Effector memory CD8-positive, alpha-beta T cell (primary cell): ENCODE results near the gene ARPP21.

Source experiments
- ATAC-seq: fragments of 150-1000 bp; cut with Tn5 transposase; replicated peaks from 2 replicates; pipeline ENCODE4 v1.10.0; 2021; ENCODE audit warnings: mild to moderate bottlenecking, moderate library complexity
- DNase-seq, 3 experiments: peaks; one replicate each; pipeline ENCODE4 v3.0.0; 2021
- H3K27ac Mint-ChIP-seq, 2 donors: one replicate each; pipeline ENCODE4 v1.8.0; 2022; ENCODE audit warnings: mild to moderate bottlenecking in 2 of 2, mixed read lengths in 2 of 2, moderate library complexity in 2 of 2
- H3K27me3 Mint-ChIP-seq, 2 donors: one replicate each; pipeline ENCODE4 v1.8.0; 2022; ENCODE audit warnings: mixed read lengths in 2 of 2
- H3K36me3 Mint-ChIP-seq: one replicate; pipeline ENCODE4 v1.8.0; 2022; ENCODE audit warnings: mild to moderate bottlenecking, moderate library complexity, mixed read lengths; ENCODE audit not compliant: insufficient read depth
- H3K4me1 Mint-ChIP-seq, 2 donors: one replicate each; pipeline ENCODE4 v1.8.0; 2022; ENCODE audit warnings: low read depth in 2 of 2, mixed read lengths in 2 of 2
- H3K4me3 Mint-ChIP-seq, 2 donors: one replicate each; pipeline ENCODE4 v1.8.0; 2022; ENCODE audit warnings: mild to moderate bottlenecking in 2 of 2, mixed read lengths in 2 of 2, moderate library complexity in 2 of 2
- H3K9me3 Mint-ChIP-seq, 2 donors: one replicate each; pipeline ENCODE4 v1.8.0; 2022; ENCODE audit warnings: mixed read lengths in 2 of 2

Gene ARPP21

GRCh38 chr3:35737934-35738706, 98.8 kb downstream of the ARPP21 start:
- Mint-ChIP-seq H3K9me3 (peaks cover 13 to 19% of the 10 kb centered on the region in 2 donors), H3K27ac (no peak overlapping the region), H3K4me1 (no peaks in the 10 kb centered on the region), H3K4me3 (no peak overlapping the region), H3K27me3 (no peaks in the 10 kb centered on the region), H3K36me3 (no peaks in the 10 kb centered on the region)
- ATAC-seq (no peak), DNase-seq (no peak)

- Mint-ChIP-seq H3K27ac (no peak overlapping the region), H3K27me3 (no peaks in the 10 kb centered on the region), H3K4me3 (no peak overlapping the region), H3K4me1 (no peaks in the 10 kb centered on the region), H3K36me3 (no peaks in the 10 kb centered on the region), H3K9me3 (peaks cover 10 to 11% of the 10 kb centered on the region in 2 donors)
- ATAC-seq (no peak), DNase-seq (no peak)
Measured at GRCh38 chr3:35739181-35739809, 100.0 kb downstream of the ARPP21 start.

DNA sequence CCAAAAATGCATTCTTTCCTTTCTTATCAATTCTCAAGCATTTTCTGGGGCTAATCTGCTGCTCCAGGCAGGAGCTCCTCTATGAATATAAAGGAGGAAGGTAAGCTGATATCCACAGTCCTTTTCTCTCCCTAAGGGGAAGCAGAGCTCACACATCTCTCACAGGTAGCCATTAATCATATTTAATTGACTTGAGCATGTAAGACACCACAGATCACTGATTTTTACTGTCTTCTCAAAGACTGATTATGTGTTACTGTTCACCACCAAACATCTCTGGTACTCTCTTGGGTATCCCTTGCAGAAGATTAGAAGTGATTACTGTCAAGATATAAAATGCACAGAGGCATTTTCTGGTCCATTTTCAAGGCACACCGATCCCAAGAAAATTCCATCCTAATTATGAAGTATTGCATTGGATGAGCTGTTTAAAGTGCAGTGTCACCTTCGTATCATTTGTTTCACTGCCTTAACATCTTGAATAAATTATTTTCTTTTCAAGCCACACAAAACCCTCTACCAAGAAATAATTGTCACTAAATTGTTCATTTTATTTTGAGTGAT, 100.7 kb downstream of the ARPP21 start:
- Mint-ChIP-seq H3K27ac (no peak overlapping the region), H3K36me3 (no peaks in the 10 kb centered on the region), H3K9me3 (peaks cover 10 to 11% of the 10 kb centered on the region in 2 donors), H3K4me1 (no peaks in the 10 kb centered on the region), H3K27me3 (no peaks in the 10 kb centered on the region), H3K4me3 (no peak overlapping the region)
- DNase-seq (no peak), ATAC-seq (no peak)

DNA sequence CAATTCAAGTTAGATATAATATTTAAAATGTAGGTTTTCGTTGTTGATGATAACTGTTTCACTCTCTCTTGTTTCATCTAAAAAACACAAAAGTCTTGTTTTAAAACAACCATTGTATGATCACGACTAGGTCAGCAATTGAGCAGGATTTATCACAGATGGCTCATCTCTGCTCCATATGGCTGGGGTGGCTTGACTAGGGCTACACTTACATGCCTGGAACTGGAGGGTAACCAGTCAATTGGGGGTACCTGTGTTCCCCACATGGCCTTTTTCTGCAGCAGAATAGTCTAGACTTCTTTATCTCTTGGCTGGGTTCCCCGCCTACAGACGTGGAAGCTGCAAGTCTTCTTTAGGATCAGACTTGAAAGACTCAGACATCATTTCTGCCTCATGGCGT, 103.9 kb downstream of the ARPP21 start:
- no peak for DNase-seq
- H3K27me3 Mint-ChIP-seq, result no peaks in the 10 kb centered on the region
- peaks cover 18 to 20% of the 10 kb centered on the region in 2 donors for H3K9me3 Mint-ChIP-seq
- H3K36me3 Mint-ChIP-seq, result no peaks in the 10 kb centered on the region
- H3K4me1 Mint-ChIP-seq, result no peaks in the 10 kb centered on the region
- ATAC-seq, result no peak
- no peak overlapping the region for H3K27ac Mint-ChIP-seq
- H3K4me3 Mint-ChIP-seq, result no peak overlapping the region

GRCh38 chr3:35744419-35744818, 105.1 kb downstream of the ARPP21 start:
- Mint-ChIP-seq H3K27ac (no peak overlapping the region), H3K4me1 (no peaks in the 10 kb centered on the region), H3K36me3 (no peaks in the 10 kb centered on the region), H3K9me3 (peaks cover 14 to 15% of the 10 kb centered on the region in 2 donors), H3K4me3 (no peak overlapping the region), H3K27me3 (no peaks in the 10 kb centered on the region)
- ATAC-seq (no peak), DNase-seq (no peak)

DNA sequence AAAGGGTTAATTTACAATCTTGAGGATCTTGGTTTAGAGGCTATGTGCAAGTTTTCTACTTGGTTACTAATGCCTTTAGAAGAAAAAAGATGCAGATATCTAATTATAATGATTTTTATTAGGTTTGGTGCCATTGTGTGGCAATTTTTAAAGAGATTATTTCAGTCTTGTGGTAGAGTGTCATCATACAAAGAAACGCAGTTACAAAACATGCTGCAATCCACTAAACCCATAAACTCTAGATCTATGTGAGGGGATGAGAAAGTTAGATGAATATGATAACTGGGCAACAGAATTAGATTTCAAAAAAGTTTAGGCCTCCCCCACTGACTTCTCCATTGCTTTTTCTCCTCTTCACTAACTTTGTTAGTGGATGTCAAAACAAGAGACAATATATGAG, 106.0 kb downstream of the ARPP21 start:
- H3K9me3 Mint-ChIP-seq, result peaks cover 9 to 11% of the 10 kb centered on the region in 2 donors
- no peak for ATAC-seq
- no peak overlapping the region for H3K27ac Mint-ChIP-seq
- no peak for DNase-seq
- H3K36me3 Mint-ChIP-seq, result no peaks in the 10 kb centered on the region
- no peaks in the 10 kb centered on the region for H3K27me3 Mint-ChIP-seq
- no peaks in the 10 kb centered on the region for H3K4me1 Mint-ChIP-seq
- H3K4me3 Mint-ChIP-seq, result no peak overlapping the region

DNA sequence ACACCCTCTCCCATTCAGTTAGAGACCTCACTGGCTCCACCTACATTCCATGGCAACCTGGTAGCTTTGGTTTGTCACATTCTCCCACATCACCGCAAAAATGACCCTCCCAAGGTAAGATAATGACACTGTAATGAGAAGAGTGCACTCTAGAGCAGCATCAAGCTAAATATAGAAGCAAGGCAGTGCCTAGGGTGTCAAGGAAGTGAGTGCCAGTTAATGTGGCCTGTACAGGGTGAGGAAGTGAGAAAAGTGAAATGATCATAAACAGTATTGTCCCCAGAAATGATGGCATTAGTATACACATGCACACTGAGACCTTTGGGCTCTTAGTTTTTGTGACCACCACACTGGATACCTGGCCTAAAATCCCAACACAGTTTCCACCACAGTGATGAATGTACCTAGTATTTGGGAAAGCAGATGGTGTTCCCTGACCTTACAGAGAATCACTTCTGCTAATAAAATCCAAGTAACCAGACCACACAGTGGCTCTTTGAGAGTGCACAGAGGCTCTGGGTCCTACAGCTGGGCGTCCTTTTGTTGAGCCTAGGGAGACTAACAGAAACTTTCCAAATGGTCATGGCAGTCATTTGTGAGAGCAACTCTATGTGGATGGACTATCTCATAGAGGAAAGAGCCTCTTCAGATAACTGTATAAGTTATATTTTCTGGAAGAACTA, 106.6 kb downstream of the ARPP21 start:
- no peak overlapping the region for H3K27ac Mint-ChIP-seq
- H3K4me1 Mint-ChIP-seq, result no peaks in the 10 kb centered on the region
- no peaks in the 10 kb centered on the region for H3K36me3 Mint-ChIP-seq
- H3K9me3 Mint-ChIP-seq, result peaks cover 9 to 11% of the 10 kb centered on the region in 2 donors
- H3K4me3 Mint-ChIP-seq, result no peak overlapping the region
- no peak for DNase-seq
- ATAC-seq, result no peak
- no peaks in the 10 kb centered on the region for H3K27me3 Mint-ChIP-seq

DNA sequence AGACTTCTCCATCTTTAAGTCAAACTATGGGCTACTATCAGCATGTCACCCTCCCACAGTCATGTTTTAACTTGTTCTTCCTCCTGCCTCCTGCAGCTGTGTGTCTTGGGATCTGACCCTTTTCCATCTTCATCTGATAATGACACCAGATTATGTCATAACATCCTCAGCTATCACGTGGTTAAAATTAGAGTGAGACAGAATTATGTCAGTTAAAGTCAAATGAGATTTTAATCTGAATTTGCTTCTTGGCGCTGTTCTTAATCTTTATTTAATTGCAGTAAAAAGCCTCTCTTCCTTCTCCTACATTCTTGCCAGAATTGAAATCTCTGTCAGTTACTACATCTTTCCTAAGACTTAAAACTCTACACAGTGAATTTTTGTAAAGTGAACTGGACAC, 107.2 kb downstream of the ARPP21 start:
- no peak for ATAC-seq
- no peak overlapping the region for H3K27ac Mint-ChIP-seq
- H3K36me3 Mint-ChIP-seq, result no peaks in the 10 kb centered on the region
- H3K9me3 Mint-ChIP-seq, result peaks cover 9 to 11% of the 10 kb centered on the region in 2 donors
- H3K4me1 Mint-ChIP-seq, result no peaks in the 10 kb centered on the region
- H3K27me3 Mint-ChIP-seq, result no peaks in the 10 kb centered on the region
- DNase-seq, result no peak
- no peak overlapping the region for H3K4me3 Mint-ChIP-seq

DNA sequence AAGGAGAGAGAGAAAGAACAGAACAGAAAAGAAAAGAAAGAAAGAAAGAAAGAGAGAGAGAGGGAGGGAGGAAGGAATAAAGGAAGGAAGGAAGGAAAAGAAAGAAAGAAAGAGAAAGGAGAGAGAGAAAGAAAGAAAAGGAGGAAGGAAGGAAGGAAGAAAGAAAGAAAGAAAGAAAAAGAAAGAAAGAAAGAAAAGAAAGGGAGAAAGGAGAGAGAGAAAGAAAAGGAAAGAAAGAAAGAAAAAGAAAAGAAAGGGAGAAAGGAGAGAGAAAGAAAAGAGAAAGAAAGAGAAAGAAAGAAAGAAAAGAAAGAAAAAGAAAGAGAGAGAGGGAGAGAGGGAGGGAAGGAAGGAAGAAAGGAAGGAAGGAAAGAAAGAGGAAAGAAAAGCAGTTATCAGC, 108.8 kb downstream of the ARPP21 start:
- Mint-ChIP-seq H3K36me3 (no peaks in the 10 kb centered on the region), H3K9me3 (peaks cover 9 to 18% of the 10 kb centered on the region in 2 donors), H3K27ac (no peak overlapping the region), H3K4me1 (no peaks in the 10 kb centered on the region), H3K4me3 (no peak overlapping the region), H3K27me3 (no peaks in the 10 kb centered on the region)
- DNase-seq, result no peak
- no peak for ATAC-seq

- no peak for ATAC-seq
- Mint-ChIP-seq H3K4me1 (no peaks in the 10 kb centered on the region), H3K27ac (no peak overlapping the region), H3K27me3 (no peaks in the 10 kb centered on the region), H3K4me3 (no peak overlapping the region), H3K36me3 (no peaks in the 10 kb centered on the region), H3K9me3 (peaks cover 7 to 18% of the 10 kb centered on the region in 2 donors)
- no peak for DNase-seq
Measured at GRCh38 chr3:35751207-35751606, 111.9 kb downstream of the ARPP21 start.

GRCh38 chr3:35757991-35758757, 118.8 kb downstream of the ARPP21 start:
- DNase-seq (no peak), ATAC-seq (no peak)
- H3K36me3 Mint-ChIP-seq, result no peaks in the 10 kb centered on the region
- peaks cover 0 to 6% of the 10 kb centered on the region in 2 donors for H3K9me3 Mint-ChIP-seq
- H3K27ac Mint-ChIP-seq, result no peak overlapping the region
- H3K27me3 Mint-ChIP-seq, result no peaks in the 10 kb centered on the region
- H3K4me1 Mint-ChIP-seq, result no peaks in the 10 kb centered on the region
- H3K4me3 Mint-ChIP-seq, result no peak overlapping the region

DNA sequence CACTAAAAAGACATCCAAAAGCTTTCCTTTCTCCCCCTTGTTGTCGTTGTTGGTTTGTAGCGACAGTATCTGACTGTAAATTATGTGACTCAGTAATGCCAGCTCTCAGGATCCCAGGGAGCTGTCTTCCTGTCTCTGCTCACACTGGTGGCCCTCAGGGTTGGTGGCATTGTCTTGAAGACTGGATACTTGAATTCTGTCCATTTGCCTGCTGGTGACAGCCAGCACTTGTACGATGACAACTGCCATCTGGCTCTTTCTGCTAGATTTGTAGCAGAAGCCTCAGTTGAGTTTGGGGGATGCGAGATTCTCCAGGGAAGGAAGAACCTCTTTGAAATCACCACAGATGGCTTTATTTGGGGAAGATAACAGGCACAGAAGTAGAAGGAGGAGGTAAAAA, 120.8 kb downstream of the ARPP21 start:
- DNase-seq (no peak), ATAC-seq (no peak)
- H3K4me3 Mint-ChIP-seq, result no peak overlapping the region
- no peak overlapping the region for H3K27ac Mint-ChIP-seq
- H3K9me3 Mint-ChIP-seq, result peaks cover 0 to 4% of the 10 kb centered on the region in 2 donors
- H3K27me3 Mint-ChIP-seq, result no peaks in the 10 kb centered on the region
- no peaks in the 10 kb centered on the region for H3K4me1 Mint-ChIP-seq
- no peaks in the 10 kb centered on the region for H3K36me3 Mint-ChIP-seq

- H3K27me3 Mint-ChIP-seq, result no peaks in the 10 kb centered on the region
- H3K36me3 Mint-ChIP-seq, result no peaks in the 10 kb centered on the region
- H3K4me1 Mint-ChIP-seq, result no peaks in the 10 kb centered on the region
- H3K4me3 Mint-ChIP-seq, result no peak overlapping the region
- H3K27ac Mint-ChIP-seq, result no peak overlapping the region
- H3K9me3 Mint-ChIP-seq, result peaks cover 0 to 4% of the 10 kb centered on the region in 2 donors
- DNase-seq, result no peak
- no peak for ATAC-seq
Measured at GRCh38 chr3:35761311-35761710, 122.0 kb downstream of the ARPP21 start.
